Activated T-helper 2 cell treated with anti-CD3 and anti-CD28 coated beads, Interferon-gamma antibody, Interleukin-2, Interleukin-4, amounts not matched to agents 10 μg/mL and 5 μg/mL and 100 μg/mL, durations not matched to agents 14 hours and 24 hours and 36 hours (primary cell): ENCODE measurements around the gene F2R. TPM values are rescaled to one million over a fixed set of nuclear protein-coding genes. Genes with fewer than 3 reads are reported as not detected.

Source experiments
- DNase-seq: peaks from one replicate; pipeline ENCODE4 v3.0.0; 2021; ENCODE audit warnings: low spot score
- H3K27ac Mint-ChIP-seq: one replicate; pipeline ENCODE4 v1.8.0; 2021; ENCODE audit warnings: mixed read lengths
- H3K27me3 Mint-ChIP-seq: one replicate; pipeline ENCODE4 v1.8.0; 2021; ENCODE audit warnings: low read depth, mixed read lengths
- H3K36me3 Mint-ChIP-seq: one replicate; pipeline ENCODE4 v1.8.0; 2021; ENCODE audit warnings: low read depth, mixed read lengths
- H3K4me1 Mint-ChIP-seq: one replicate; pipeline ENCODE4 v1.8.0; 2021; ENCODE audit warnings: low read depth, mixed read lengths
- H3K4me3 Mint-ChIP-seq: one replicate; pipeline ENCODE4 v1.8.0; 2021; ENCODE audit warnings: low read depth, mild to moderate bottlenecking, moderate library complexity, mixed read lengths
- H3K9me3 Mint-ChIP-seq: one replicate; pipeline ENCODE4 v1.8.0; 2021; ENCODE audit warnings: mixed read lengths
- intact Hi-C: fragments of 100-400 bp; cut with micrococcal nuclease; formaldehyde crosslinking; loops from one replicate; pipeline ENCODE4 v1.15.1; 2023
- total RNA-seq: library from RNA; stranded (reverse); gene quantifications from 2 replicates; pipeline ENCODE4 v1.2.3, GENCODE V29; 2022

Gene F2R
- total RNA-seq, 1 donor from 2014 or later, result 3.3 TPM

GRCh38 chr5:76715486-76715735, 515 bp upstream of the F2R start:
- peaks cover 3% of the 10 kb centered on the region for H3K36me3 Mint-ChIP-seq
- H3K4me3 Mint-ChIP-seq, result peak overlapping the region; percentile 76
- no peak for DNase-seq
- peaks cover 41% of the 10 kb centered on the region for H3K4me1 Mint-ChIP-seq
- no peaks in the 10 kb centered on the region for H3K9me3 Mint-ChIP-seq
- intact Hi-C loops, result loop anchor here (5.0 kb wide), 1 partner anchor 113 kb away; no protein-coding TSS in a partner anchor
- no peak overlapping the region for H3K27ac Mint-ChIP-seq
- peaks cover 25% of the 10 kb centered on the region for H3K27me3 Mint-ChIP-seq

- Mint-ChIP-seq H3K27ac (no peak overlapping the region), H3K4me1 (peaks cover 32% of the 10 kb centered on the region)
Observed at GRCh38 chr5:76716456-76717157, 681 bp downstream of the F2R start.

GRCh38 chr5:76717222-76718083, 1.5 kb downstream of the F2R start:
- peaks cover 3% of the 10 kb centered on the region for H3K36me3 Mint-ChIP-seq
- no peak overlapping the region for H3K27ac Mint-ChIP-seq
- peak overlapping the region; percentile 82 for H3K4me3 Mint-ChIP-seq
- H3K27me3 Mint-ChIP-seq, result peaks cover 25% of the 10 kb centered on the region
- intact Hi-C loops, result loop anchor here (5.0 kb wide), 1 partner anchor 115 kb away; no protein-coding TSS in a partner anchor
- H3K4me1 Mint-ChIP-seq, result peaks cover 30% of the 10 kb centered on the region
- no peak for DNase-seq
- no peaks in the 10 kb centered on the region for H3K9me3 Mint-ChIP-seq

More at GRCh38 chr5:76716456-76717157, 681 bp downstream of the F2R start:
- no peaks in the 10 kb centered on the region for H3K9me3 Mint-ChIP-seq
- no peak for DNase-seq
- intact Hi-C loops, result loop anchor here (1.0 to 5.0 kb wide), 3 partner anchors 23 to 114 kb away; no protein-coding TSS in a partner anchor
- H3K27me3 Mint-ChIP-seq, result peaks cover 25% of the 10 kb centered on the region
- peak overlapping the region; percentile 82 for H3K4me3 Mint-ChIP-seq
- H3K36me3 Mint-ChIP-seq, result peaks cover 3% of the 10 kb centered on the region

- intact Hi-C loops, result loop anchor here (5.0 kb wide), 1 partner anchor 116 kb away; no protein-coding TSS in a partner anchor
- Mint-ChIP-seq H3K4me3 (no peak overlapping the region), H3K27me3 (peaks cover 25% of the 10 kb centered on the region), H3K4me1 (peaks cover 30% of the 10 kb centered on the region), H3K9me3 (no peaks in the 10 kb centered on the region), H3K36me3 (peaks cover 3% of the 10 kb centered on the region), H3K27ac (no peak overlapping the region)
- no peak for DNase-seq
Observed at GRCh38 chr5:76718381-76718832, 2.5 kb downstream of the F2R start.

- Mint-ChIP-seq H3K27ac (no peak overlapping the region), H3K4me3 (no peak overlapping the region), H3K27me3 (peaks cover 21% of the 10 kb centered on the region), H3K36me3 (peaks cover 3% of the 10 kb centered on the region), H3K4me1 (peaks cover 28% of the 10 kb centered on the region), H3K9me3 (no peaks in the 10 kb centered on the region)
- intact Hi-C loops, result loop anchor here (5.0 kb wide), 1 partner anchor 117 kb away; no protein-coding TSS in a partner anchor
- DNase-seq, result no peak
Observed at GRCh38 chr5:76718880-76719279, 3.0 kb downstream of the F2R start.

- peaks cover 30% of the 10 kb centered on the region for H3K4me1 Mint-ChIP-seq
- no peak overlapping the region for H3K4me3 Mint-ChIP-seq
- intact Hi-C loops, result no loop called here
- no peak overlapping the region for H3K27ac Mint-ChIP-seq
- DNase-seq, result no peak
- no peaks in the 10 kb centered on the region for H3K9me3 Mint-ChIP-seq
- peaks cover 13% of the 10 kb centered on the region for H3K27me3 Mint-ChIP-seq
- H3K36me3 Mint-ChIP-seq, result no peaks in the 10 kb centered on the region
Observed at GRCh38 chr5:76720988-76721569, 5.2 kb downstream of the F2R start.

- Mint-ChIP-seq H3K36me3 (peaks cover 5% of the 10 kb centered on the region), H3K9me3 (peaks cover 3% of the 10 kb centered on the region), H3K4me3 (no peak overlapping the region), H3K4me1 (peaks cover 17% of the 10 kb centered on the region), H3K27ac (no peak overlapping the region), H3K27me3 (peaks cover 3% of the 10 kb centered on the region)
- intact Hi-C loops, result no loop called here
- DNase-seq, result no peak
Observed at GRCh38 chr5:76723266-76723665, 7.3 kb downstream of the F2R start.

GRCh38 chr5:76723906-76724305, 8.0 kb downstream of the F2R start:
- no peaks in the 10 kb centered on the region for H3K27me3 Mint-ChIP-seq
- H3K4me1 Mint-ChIP-seq, result peaks cover 16% of the 10 kb centered on the region
- H3K36me3 Mint-ChIP-seq, result peaks cover 7% of the 10 kb centered on the region
- H3K4me3 Mint-ChIP-seq, result no peak overlapping the region
- peaks cover 5% of the 10 kb centered on the region for H3K9me3 Mint-ChIP-seq
- DNase-seq, result no peak
- intact Hi-C loops, result no loop called here
- H3K27ac Mint-ChIP-seq, result no peak overlapping the region

- no peak overlapping the region for H3K4me3 Mint-ChIP-seq
- no peaks in the 10 kb centered on the region for H3K27me3 Mint-ChIP-seq
- intact Hi-C loops, result no loop called here
- peaks cover 17% of the 10 kb centered on the region for H3K36me3 Mint-ChIP-seq
- H3K27ac Mint-ChIP-seq, result no peak overlapping the region
- no peak for DNase-seq
- H3K9me3 Mint-ChIP-seq, result peaks cover 15% of the 10 kb centered on the region
- peaks cover 16% of the 10 kb centered on the region for H3K4me1 Mint-ChIP-seq
Observed at GRCh38 chr5:76724871-76725270, 8.9 kb downstream of the F2R start.

- peaks cover 26% of the 10 kb centered on the region for H3K9me3 Mint-ChIP-seq
- no peak for DNase-seq
- peaks cover 15% of the 10 kb centered on the region for H3K4me1 Mint-ChIP-seq
- H3K27ac Mint-ChIP-seq, result no peak overlapping the region
- H3K36me3 Mint-ChIP-seq, result peaks cover 29% of the 10 kb centered on the region
- H3K27me3 Mint-ChIP-seq, result no peaks in the 10 kb centered on the region
- H3K4me3 Mint-ChIP-seq, result no peak overlapping the region
- intact Hi-C loops, result no loop called here
Observed at GRCh38 chr5:76728965-76729364, 13.0 kb downstream of the F2R start.

GRCh38 chr5:76729373-76730290, 13.7 kb downstream of the F2R start:
- H3K27me3 Mint-ChIP-seq, result no peaks in the 10 kb centered on the region
- peaks cover 12% of the 10 kb centered on the region for H3K4me1 Mint-ChIP-seq
- H3K36me3 Mint-ChIP-seq, result peaks cover 29% of the 10 kb centered on the region
- DNase-seq, result no peak
- H3K27ac Mint-ChIP-seq, result no peak overlapping the region
- H3K9me3 Mint-ChIP-seq, result peaks cover 26% of the 10 kb centered on the region
- intact Hi-C loops, result no loop called here
- no peak overlapping the region for H3K4me3 Mint-ChIP-seq

GRCh38 chr5:76732405-76733048, 16.6 kb downstream of the F2R start:
- peaks cover 26% of the 10 kb centered on the region for H3K36me3 Mint-ChIP-seq
- intact Hi-C loops, result no loop called here
- peaks cover 8% of the 10 kb centered on the region for H3K4me1 Mint-ChIP-seq
- no peaks in the 10 kb centered on the region for H3K27me3 Mint-ChIP-seq
- peaks cover 26% of the 10 kb centered on the region for H3K9me3 Mint-ChIP-seq
- no peak overlapping the region for H3K4me3 Mint-ChIP-seq
- peak overlapping the region; percentile 2 for H3K27ac Mint-ChIP-seq
- DNase-seq, result no peak
